GM21576 (cell line): ENCODE measurements around the gene SUCO.

Experiments
- ATAC-seq: cut with Tn5 transposase; IDR thresholded peaks from one replicate; pipeline ENCODE4 v1.9.1; 2021; ENCODE audit warnings: mild to moderate bottlenecking, moderate library complexity; ENCODE audit not compliant: unreplicated experiment

Gene SUCO

GRCh38 chr1:172640111-172640510 lies 107.2 kb downstream of the SUCO start:
- ATAC-seq, result no peak

DNA sequence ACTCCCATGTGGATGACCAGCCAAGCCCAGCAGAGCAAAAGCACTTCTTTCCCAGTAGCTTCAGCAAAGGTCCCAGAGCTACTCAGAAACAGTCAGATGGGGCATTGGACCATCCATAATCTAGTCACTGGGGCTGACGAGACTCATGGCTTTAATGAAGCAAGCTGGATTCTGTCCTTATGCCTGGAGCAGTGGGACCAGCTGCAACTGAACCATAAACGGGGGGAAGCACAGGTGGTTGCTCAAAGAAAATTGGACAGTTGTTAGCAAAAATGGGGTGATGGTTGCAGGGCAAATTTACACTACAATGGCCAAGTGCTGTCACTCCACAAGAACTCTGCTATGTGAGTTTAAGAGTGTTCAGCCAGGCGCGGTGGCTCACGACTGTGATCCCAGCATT lies 108.5 kb downstream of the SUCO start:
- no peak for ATAC-seq

- ATAC-seq, result no peak
Measured at GRCh38 chr1:172642970-172643369, 110.0 kb downstream of the SUCO start.

GRCh38 chr1:172646653-172647052 lies 113.7 kb downstream of the SUCO start:
- ATAC-seq, result no peak

DNA sequence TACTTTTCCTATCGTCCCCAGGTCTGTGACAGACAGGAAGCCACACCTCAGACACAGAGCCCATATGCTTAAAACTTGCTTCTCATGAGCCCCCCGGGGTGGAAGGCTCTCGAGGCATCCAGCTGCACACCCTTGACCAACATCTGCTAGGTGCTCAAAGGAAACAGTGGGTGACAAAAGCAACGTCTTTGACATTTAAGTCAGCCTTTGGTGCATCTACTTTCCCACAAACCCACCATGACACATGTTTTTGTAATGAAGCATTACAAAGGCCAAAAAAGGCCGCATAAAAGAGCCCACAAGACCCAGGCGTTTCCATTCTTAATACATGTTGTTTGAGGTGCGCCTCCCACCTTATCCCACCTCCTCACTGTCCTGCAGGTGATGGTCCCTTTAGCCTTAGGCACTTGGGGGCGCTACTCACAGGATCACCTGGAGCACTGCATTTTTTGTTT lies 114.2 kb downstream of the SUCO start:
- ATAC-seq, result no peak

GRCh38 chr1:172647987-172648386 lies 115.0 kb downstream of the SUCO start:
- no peak for ATAC-seq

DNA sequence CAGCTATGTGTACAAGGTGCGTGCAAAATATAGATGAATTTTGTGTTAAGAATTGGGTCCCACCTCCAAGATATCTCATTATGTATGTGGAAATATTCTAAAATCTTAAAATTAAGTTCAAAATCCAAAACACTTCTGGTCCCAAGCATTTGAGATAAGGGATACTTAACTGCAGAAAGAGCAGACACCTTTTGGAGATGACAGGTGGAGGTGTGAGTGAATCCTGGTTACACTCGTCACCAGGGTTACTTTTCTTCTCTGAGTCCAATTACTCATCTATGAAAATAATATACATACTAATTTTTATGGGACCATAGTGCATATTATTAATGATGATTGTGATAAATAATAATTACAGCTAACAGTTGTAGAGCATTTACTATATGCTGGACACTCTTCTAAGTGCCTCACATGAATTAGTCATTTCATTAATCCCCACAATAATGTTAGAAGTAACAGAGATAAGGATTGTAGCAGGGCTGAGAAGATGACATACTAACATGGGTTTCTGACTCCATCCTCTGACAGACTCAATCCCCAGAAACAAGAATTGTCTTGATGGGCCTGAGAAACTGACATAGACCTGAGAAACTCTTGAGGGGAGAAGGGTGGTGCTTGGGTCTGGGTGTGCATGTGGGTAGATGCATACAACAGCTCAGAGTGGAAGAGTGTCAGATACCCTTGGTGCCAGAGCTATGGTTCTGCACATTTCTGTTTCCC lies 117.7 kb downstream of the SUCO start:
- no peak for ATAC-seq

GRCh38 chr1:172653015-172653709 lies 120.2 kb downstream of the SUCO start:
- no peak for ATAC-seq

GRCh38 chr1:172654535-172654934 lies 121.6 kb downstream of the SUCO start:
- ATAC-seq, result no peak

DNA sequence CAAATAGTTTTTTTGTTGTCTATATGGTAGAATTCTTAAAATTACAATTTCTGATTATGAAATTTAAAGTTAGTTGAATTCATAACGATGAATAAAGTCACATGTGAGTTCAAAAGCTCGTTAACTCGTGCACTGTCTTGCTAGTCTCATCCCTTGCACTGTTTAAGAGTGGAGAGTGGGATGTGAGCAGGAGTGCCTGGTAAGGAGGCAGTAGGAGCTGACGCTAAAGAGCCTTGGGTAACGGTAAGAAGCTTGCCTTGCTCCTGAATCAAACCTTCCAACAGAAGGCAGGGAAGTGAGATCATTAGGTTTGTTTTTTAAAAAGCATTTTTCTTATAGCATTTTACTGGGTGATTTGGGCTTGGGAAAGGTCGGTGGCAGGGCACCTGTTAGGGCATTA lies 123.6 kb downstream of the SUCO start:
- no peak for ATAC-seq

DNA sequence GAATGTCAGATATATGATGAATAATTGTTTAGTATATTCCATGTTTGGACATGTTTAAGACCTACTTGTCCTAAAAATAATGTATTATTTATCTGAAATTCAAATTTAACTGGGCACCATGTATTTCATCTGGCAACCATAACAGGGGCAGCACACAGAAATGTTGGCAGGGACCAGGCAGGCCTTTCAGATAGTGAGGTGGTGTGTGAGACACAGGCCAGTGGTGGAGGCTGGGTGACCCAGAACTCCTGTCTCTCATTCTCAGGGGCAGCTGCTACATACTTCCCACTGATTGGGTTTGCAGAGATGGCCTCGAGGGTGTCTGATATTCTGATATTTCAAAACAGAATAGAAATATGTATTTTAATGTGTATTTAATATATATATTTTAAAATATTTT lies 124.6 kb downstream of the SUCO start:
- ATAC-seq, result no peak

DNA sequence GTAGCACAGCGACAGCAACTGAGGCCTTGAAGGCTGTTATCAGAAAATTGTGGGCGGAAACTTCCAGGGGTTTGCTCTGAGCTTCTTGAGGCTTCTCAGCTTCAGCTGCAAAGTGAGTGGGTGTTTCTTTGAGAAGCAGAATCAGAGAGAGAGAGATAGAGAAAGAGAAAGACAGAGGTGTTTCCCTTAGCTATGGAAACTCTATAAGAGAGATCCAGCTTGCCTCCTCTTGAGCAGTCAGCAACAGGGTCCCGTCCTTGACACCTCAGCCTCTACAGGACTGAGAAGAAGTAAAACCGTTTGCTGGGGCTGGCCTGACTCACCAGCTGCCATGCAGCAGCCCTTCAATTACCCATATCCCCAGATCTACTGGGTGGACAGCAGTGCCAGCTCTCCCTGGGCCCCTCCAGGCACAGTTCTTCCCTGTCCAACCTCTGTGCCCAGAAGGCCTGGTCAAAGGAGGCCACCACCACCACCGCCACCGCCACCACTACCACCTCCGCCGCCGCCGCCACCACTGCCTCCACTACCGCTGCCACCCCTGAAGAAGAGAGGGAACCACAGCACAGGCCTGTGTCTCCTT lies 126.0 kb downstream of the SUCO start, which contains the start of gene FASLG:
Gene FASLG (plus strand): TSS at position 233 of the 583 bp plus-strand sequence. CDS start 99 bp downstream, at position 332.
- ATAC-seq, result no peak

DNA sequence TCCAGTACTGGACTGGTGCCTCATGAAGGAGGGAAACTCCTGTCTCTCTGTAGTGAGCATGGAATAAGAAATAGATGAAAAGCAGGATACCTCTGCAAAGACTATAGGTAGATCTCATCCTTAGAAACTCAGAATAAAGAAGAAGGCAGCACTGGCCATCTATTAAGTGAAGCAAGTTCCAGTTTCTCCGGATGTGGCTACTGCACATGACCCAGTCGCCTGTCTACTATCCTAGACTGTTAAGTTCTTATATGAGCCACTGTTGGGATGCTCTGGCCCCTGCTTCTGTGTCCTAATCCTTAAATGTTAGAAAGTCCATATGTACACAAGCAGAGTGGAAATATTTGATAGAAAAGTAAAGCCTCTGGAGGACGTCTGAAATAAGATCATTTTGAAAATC lies 128.2 kb downstream of the SUCO start:
- ATAC-seq, result no peak
